Inferior parietal cortex (tissue), 1 donor: ENCODE measurements around the gene NFIA.

ENCODE experiments used
- DNase-seq: peaks from one replicate; pipeline ENCODE4 v3.0.0-alpha.2; 2016; ENCODE audit errors: extremely low spot score

Gene NFIA

DNA sequence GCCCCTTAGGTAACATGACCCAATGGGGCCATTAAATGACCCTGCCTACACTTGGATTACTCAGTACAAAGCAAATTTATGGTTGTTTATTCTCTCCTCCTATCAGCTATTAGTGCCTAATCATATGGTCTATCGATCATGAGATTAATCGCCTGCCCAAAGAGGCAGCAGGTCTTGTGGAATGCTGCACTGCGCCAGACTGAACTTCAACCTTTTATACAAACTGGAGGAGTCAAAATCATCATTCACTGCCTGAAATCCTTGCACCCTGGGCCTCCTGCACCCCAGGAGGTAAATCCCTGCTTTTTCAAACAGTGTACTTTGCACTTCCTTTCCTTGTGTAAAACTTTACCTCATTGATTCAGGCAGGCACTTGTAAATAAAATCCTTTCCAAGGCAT, 69.7 kb downstream of the NFIA start:
- DNase-seq, result no peak

DNA sequence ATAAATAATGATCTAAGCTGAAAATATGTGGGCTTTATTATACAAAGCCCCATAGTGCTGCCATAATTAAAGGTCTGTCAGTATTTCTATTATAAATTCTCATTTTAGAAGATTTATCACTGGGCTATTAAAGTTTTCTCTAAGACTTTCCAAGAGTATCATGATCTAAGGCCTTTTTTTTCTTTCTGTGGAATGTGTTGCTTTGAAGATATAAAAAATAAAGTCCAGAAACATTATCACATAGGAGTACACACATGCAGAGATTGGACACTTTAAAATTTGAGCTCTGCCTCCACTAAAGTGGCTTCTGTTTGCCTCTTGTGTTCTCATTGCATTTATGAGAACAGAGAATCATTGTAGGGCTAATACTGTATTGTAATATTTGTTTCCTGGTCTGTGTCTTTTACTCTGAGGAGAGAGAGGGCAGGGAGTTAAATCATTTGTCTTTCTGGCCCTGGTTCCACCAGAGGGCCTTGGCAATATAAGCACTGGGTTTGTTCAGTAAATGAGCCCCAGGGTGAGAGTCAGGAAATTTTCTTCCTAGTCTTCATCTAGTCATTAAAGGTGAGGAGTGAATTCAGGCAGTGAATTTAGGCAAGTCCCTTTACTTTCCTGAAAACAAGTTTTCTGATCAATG, 70.2 kb downstream of the NFIA start:
- DNase-seq, result no peak

DNA sequence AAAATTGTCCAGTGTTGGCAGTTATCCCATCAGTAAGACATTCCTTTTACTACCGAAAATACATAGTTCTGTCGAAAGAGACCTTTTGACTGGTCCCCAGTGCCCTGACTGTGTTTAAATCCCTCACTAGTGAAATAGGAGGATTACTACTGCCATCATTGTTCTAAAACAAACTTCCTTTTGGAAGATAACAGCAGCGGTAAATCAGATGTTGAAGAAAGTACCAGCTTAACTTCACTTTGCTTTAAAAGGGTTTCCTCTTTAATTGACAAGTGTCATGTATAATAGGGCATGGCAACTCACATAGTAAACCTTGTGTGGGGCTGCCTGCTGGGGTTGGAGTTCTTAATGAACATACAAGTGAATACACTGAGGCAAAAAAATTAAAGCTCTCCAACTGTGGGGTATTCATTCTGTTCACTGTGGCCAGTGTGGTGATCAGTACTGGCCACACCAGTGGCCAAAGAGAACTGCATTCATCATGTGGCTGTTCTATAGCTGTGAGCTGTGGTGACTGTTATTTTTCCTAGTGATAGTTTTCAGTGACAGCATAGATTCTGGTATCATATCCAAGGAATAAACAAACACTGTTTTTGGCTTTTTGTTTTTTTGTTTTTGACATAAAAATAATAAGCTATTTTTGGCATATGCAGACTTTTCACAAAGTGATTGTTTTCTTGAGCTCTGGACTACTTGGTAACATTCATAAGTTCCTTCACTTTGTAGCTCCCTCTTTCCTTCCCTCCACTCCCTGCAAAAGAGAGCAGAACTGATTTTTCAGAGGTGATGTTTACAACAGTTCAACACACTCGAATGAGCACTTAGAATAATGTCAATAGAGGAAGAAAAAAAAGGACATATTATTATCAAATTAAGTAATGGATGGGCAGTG, 74.5 kb downstream of the NFIA start:
- no peak for DNase-seq

DNA sequence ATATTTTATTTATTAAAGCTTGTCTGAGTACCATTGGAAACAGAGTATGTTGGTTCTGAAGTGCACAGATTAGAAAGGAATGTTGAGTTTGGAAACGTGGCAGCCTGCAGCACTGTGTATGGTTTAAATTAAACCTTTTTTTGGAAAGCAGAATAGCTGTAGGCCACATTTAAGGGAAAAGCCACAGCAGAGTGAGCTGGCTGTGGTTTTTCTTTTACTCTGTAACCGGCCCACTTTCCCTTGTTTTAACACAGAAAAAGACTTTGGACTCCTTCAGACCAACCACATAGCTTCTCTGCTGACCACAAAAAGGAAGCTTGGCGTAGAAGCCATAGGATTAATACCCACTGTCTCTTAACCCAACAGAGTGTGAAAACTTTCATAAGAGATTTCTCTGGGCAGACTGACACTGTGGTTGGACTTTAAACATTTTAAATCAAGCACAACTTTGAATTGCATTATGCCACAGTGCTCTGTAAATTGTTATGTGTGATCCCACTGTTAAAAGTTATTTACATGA, 75.2 kb downstream of the NFIA start:
- DNase-seq, result no peak

DNA sequence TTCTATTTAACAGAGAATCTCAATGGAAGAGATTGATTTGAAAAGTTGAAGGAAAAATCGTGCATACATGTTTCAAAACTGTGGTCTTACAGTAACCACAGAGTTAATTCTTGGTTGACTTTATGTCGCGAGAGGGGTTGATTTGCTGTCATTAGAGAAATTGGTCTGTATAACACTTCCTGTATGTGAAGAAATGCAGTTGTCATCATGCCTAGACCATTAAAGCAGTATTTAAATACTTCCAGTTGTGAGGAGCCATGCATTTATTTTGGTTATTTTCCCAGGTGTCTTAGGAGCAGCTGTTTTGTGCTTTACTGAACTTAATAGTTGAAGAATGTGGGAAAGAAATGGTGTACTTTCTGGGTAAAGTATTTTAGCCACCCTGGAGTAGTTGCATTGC, 76.2 kb downstream of the NFIA start:
- DNase-seq, result no peak

DNA sequence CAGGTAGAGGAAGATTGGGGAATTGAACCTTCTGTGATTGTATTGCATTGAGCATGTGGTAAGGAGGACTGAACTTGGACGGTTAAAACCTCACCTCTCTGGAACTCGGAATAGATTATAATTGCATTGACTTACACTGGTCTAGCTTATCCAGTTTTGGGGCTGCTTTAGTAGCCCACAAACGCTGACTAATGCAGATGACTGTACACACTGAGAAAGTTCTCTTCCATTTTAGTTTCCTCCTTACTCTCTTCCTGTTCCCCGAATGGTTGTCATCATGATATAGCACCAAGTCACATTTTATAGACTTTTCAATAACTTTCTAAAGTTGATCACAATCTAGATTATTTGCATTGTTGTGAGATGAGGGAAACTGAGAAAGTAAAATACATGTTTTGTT, 78.2 kb downstream of the NFIA start:
- no peak for DNase-seq

DNA sequence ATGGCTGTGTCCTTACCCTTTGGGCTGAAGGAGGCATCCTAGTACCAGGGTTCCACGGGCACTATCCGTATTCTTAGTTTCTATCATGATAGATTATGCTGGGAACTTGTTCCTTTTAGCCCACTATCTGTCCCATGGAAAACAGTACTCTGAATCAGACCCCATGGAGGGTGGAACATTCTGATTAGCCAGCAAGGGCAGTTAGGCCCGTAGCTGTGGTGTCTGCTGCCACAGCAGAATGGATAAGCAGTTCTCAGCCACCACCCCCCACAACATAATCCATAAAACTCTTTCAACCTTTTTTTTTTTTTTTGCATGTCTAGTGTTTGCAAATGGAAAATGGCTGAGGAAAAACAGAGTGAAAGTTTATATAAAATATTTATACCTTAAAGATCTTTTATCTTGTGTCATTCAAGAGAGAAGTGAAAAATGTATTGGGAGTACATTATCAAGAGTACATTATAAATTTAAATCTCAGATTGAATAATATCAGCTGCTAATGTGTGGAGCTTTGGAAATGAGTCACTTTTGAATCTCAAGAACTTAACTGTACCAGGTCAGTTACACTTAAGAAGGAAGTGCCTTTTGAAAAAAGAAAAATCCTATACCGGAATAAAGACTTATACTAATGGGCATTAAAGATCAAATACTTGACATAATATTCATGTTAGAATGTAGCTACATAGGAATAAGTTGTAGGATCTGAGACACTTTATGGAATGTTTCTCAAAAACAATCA, 80.3 kb downstream of the NFIA start:
- no peak for DNase-seq

DNA sequence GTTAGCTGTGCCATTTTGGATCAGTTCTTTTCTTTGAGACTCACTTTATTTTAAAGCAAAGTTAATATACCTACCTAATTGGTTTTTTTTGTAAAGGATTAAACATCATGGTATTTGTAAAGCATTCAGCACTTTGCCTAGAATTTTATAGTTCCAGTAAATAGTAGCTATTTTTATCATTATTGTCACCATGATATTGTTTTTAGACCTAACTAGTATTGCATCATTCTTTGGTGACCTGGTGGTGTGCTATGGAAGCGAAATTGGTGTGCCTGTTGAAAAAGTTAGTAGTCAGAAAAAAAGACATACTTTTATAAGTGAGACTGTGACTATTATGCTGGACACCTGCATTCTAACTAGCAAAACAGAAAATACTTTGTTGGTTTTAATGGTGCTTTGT, 81.0 kb downstream of the NFIA start:
- no peak for DNase-seq

DNA sequence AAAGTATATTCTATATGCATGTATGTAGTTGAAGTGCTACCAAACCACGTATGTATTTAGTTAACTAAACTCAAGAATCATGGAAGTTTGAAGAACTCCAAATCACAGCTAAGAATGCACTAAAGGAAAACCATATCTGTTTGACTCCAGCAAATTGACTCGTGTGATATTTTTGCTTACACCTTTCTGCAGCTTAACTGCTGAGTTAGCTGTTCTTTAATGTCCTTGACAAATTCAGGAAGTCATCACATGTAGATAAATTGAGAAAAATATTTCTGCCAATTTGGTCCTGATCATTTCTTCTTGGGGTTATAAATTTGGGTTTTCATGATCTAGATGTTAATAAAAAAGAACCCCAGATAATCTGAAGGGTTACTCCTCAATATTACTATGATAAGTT, 83.0 kb downstream of the NFIA start:
- DNase-seq, result no peak

DNA sequence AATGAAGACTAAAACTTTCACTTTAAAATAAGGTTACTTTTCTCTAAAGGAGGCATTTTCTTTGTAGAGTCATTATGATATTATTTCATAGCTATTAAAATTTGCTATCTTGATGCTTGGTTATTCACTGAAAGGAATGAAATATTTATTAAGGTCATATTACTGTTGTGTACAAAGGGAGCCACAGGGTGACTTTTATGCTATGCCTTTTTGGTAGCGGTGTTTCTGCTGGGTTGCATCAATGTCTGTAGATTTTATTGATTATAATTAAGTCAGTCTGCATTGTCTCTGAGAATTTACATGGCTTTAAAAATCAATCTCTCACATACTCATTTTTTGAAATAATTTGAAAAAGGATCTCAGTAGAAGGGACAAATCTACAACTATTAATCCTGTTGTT, 84.9 kb downstream of the NFIA start:
- DNase-seq, result no peak

DNA sequence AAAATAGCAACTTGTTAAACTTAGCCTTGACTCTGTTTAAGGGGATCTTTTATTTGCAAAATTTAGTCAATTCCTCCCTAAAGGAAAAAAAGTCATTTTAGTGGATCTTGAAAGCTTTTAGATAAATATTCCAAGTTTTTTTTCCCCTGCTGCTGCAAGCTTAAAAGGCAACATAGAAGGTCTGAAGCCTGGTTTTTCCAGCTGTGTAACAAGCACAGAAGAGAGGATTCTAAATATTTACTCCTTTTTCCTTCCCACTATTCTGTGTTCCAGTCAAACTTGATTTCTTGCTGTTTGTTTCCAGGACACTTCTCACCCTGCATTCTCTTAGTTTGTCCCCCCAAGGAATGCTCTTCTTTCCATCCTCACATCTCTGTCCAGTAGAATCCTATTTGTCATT, 86.7 kb downstream of the NFIA start:
- no peak for DNase-seq

DNA sequence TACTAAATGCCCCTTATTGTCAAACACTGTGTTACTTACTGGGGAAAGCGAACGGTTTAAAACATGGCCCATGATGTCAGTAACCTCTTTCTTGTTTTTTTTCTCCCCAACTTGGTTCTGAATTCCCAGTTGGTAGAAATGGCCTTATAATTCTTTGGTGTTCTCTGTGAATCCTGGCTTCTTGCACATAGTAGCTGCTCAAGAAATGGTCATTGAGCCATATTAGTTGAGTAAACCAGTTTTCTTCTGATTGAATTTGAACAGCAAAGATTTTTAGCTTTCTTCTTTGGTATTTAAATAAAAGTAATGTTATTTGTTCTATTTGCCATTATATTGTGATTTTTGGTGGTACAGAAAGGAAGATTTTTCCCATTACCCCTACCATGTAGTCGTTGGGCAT, 87.3 kb downstream of the NFIA start:
- DNase-seq, result no peak

DNA sequence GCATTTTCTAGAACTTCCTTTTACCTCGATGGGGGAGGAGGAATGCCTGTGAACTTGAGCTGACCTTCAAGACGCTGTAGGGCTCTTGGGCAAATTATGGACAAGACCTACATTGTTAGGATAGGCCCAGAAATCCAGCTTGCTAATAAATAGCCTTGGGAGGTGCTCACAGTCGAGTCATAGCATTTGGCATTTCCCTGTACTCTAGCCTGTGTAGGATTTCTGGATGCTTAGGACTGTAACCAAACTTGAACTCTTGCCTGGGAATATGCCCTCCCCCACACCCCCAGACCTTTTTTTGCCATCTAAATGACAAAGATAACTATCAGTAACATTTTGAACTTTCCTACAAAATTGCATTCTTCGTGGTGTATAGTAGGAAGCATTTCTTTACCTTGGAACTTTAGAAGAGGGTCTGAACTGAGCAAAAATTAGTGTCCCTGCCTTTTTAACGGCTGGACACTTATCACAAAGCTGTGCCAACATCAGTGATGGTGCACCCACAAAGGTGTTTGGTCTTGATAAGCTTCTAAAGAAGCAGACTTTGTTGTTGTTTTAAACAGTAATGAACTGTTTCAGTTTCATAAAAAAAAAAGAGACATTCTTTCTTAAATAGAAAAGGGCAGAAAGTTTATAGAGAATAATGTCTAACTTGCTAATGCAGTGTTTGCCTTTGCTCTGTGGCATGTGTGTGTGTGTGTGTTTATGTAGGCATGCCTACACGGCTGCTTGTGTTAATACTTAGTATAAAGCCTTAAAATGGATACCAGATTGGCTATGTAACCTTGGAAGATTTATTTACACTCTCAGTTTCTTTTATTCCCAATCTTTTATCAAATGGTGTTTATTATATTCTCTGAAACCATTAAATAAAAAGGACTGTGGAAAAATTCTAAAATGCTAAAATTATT, 88.2 kb downstream of the NFIA start:
- DNase-seq, result no peak

DNA sequence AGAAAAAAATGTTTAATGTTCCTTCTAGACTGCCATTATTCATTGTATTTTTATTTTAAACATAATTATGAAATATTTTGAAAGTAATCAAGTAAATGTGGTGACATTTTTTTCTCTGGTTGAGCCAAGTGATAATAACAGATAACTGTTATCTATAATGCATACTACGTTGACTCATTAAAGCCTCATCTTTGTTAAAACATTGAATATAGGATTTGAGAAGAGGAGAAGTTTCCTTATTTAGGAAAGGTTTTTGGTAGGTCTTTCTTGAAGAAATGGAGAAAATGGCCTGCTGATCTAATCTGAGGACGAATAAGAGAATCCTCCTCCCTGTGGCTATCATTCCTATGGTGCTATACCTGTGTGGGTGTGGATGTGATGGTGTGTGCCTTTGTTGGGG, 89.0 kb downstream of the NFIA start:
- DNase-seq, result no peak

DNA sequence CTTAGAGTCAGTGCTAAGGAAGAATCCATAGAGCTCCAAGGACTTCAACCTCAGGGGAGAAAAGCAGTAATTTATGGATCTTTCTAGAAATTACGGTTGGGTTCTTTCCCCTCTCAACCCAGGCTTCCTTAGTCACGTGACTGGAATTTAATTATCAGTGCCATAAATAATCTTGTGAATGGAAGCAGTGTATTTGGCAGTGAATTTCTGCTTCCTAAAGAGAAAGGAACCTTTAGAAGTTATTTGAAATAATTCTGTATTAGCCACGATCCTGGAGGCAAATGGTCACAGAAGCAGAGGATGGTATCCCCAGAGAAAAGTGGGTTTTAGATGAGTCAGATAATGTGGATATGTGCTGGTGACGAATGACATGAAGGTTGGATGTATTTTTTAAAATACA, 89.6 kb downstream of the NFIA start:
- DNase-seq, result no peak

DNA sequence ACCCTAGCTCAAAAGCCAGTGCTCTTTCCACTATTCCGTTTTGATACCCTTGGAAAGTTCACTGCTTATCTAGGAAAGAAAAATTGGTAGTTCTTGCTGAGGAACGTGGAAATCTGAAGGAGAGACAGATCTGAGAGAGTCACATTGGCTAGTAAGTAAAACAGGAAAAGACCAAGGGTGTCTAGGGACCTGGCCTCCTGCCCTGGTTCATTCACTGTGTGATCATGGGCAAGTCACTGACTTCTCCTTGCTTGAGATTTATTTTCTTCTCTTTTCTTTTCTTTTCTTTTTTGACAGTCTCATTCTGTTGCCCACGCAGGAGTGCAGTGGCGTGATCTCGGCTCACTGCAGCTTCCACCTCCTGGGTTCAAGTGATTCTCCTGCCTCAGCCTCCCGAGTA, 90.8 kb downstream of the NFIA start:
- DNase-seq, result no peak

DNA sequence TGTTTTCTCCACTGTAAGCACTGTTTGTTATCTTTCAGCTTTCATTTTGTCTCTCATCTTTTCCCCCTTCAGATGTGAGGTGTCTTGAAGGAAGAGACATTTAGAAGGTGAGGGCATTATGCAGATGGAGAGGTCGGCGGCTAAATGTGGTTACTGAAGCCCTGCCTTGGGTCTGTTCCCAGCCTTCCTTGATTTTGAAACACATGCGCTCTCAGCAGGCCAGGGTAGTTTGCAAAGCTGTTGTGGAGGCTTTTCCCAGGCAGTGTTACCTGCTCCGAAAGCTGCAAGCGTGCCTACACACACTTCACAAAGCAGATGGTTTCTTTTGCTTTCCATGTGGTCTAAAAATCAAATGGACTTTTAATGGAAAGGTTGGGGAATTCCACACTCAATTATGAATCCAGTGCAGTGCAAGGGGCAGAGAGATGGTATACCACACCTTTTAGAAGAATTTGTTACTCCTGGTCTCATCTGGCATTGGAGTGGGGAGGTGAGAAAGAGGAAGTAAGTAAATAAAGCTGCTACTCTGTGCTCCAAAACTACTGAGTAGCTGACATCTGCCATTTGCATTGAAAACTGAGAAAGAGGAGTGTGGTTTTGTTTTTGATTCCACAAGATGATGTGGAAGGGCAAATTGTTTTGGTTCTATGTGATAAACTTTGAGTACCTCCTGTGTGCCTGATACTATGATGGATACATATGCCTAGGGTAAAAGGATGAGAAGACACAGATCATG, 91.9 kb downstream of the NFIA start:
- DNase-seq, result no peak

DNA sequence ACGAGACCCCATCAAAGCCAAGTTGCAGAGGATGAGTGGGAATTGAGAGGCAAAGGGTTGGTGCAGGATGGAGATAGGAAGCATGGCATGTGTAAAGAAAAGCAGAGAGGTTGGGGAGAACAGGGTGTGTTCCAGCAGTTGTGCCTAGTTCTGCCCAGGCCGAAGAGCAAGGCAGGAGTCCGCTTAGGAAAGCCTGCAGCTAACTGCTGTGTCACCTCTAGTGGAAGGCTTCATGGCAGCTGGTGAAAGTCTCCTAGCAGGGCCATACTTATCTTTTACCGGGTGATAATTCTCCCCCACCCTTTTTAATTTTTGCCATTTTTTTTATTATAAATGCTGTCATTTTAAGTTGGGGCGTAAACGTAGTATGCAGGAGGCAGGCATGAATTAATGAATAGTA, 93.6 kb downstream of the NFIA start:
- DNase-seq, result no peak

DNA sequence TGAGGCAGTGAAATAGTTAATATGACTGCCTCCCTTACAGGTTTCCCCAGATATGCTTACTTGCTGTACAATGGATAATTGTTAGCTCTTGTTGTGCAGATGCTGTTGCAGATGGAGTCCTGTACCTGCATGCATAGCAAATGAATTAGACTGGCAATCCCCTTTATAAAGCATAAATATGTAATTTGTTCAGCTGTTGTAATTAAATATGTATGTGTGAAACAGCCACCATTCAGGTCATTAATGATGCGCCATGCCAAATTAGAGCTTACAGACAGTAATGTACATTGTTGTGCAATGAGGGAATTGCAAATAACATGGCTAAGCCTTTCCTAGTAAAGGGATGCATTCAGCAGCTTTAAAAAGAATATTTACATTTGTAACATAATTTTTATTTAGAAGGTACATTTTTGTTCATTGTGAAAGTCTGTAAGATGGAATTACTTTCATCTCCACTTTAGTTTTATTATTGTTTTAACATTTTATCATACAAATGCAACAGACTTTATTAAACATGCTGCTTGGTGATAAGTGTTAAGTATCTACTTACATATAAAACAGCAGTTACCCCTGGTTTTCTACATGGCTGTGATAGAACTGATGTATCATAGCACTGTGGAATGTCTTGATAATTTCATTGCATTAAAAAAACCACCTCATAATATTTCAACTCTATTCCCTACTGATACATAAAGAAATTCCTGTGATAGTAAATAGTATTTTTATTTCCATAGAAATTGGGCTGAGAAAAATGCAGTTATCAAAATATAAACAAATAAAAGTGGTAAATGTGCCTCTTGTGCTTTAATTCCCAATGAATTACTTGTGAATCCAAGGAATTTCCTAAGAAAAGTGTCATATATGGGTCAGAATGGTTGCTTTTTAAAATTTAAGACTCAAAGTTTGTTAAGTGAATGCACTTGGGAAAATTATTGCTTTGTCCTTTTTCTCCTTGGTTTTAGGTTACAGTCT, 99.0 kb downstream of the NFIA start:
- no peak for DNase-seq

DNA sequence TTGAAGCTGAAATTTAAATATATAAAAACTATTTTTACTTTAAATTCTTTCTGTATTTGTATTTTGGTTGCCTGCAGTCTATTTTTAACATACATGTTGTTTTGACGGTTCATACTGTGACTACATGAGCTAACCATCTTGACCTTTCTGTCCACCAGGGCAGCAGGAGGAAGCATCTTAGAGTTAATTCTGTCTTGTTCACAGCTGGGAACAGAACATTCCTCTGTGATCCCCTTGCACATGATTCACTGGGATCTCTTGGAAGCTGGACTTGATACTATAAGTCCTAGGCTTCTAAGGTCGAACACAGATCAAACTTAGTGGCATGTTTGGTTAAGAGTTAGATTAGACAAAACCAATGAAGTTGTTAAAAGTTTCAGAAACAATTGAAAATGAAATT, 99.7 kb downstream of the NFIA start:
- DNase-seq, result no peak
